HPDE6-E6E7 (cell line): ENCODE results near the gene EDNRA.

Experiments used
- DNase-seq: peaks from one replicate; pipeline ENCODE4 v3.0.0; 2011; ENCODE audit warnings: missing footprints; ENCODE audit errors: extremely low spot score

The EDNRA gene

GRCh38 chr4:147587041-147587440 lies 106.1 kb downstream of the EDNRA start:
- no peak for DNase-seq

- DNase-seq: no peak
Measured at GRCh38 chr4:147589586-147589985, 108.7 kb downstream of the EDNRA start.

- DNase-seq: no peak
Measured at GRCh38 chr4:147590249-147590920, 109.5 kb downstream of the EDNRA start.

GRCh38 chr4:147591106-147591505 lies 110.2 kb downstream of the EDNRA start:
- DNase-seq: no peak

- DNase-seq: no peak
Measured at GRCh38 chr4:147594107-147594506, 113.2 kb downstream of the EDNRA start.
